ENCODE measurements around the gene TNS3. TPM values are rescaled to one million over a fixed set of nuclear protein-coding genes. Genes with fewer than 3 reads are reported as not detected.

TNS3 gene
- polyA plus RNA-seq, 3 donors = 5.2 to 30.3 (median 7.9) TPM

DNA sequence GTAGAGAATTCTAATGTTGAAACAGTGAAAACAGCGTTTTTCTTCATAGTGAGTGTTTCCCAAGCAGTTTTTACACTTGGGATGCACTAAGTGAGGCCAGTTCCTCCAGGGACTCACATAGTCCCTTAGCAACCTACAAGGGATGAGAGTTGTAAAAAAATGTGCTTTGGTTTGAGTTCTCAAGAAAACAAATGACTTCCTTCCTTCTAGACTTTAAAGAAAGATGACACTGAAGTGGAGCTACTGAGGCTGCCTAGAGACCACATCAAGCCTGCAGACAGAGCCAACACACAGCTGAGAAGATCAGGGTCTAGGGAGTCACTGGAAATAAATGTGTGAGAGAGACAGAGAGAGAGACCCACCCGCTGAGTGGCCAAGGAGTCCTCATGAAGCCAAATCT is 264.4 kb downstream of the TNS3 start:
- H3K27ac Mint-ChIP-seq = peak overlapping the region in 2 of 7 donors; percentile 6 to 16
- peak overlapping the region in 1 of 2 donors; percentile 36 for H3K27ac ChIP-seq (ENCODE audit: low read depth in 1 of 2, low read length in 2 of 2)
- H3K36me3 Mint-ChIP-seq = peaks cover 71 to 90% of the 10 kb centered on the region in 2 donors
- WGBS (ENCODE audit: insufficient coverage) = 83% methylated on average over 1 of the region's 2 CpGs
- H3K4me3 Mint-ChIP-seq = no peak overlapping the region
- H3K36me3 ChIP-seq (replicated peaks in 1 of 2; ENCODE audit: control insufficient read depth in 1 of 2, insufficient read depth in 2 of 2, low read length in 2 of 2) = peaks cover 65 to 94% of the 10 kb centered on the region in 2 donors
- intact Hi-C loops (cut with micrococcal nuclease) = no loop called here
- H3K9me3 Mint-ChIP-seq = peaks cover 0 to 5% (median 0%) of the 10 kb centered on the region in 7 donors
- no peak overlapping the region for H3K9ac ChIP-seq (ENCODE audit: insufficient read depth, low read length, poor library complexity, severe bottlenecking)
- no peak overlapping the region for H3K4me2 ChIP-seq (replicated peaks; ENCODE audit: extremely low read depth, low read length, poor library complexity, severe bottlenecking)
- H3K9me3 ChIP-seq (replicated peaks in 1 of 2; ENCODE audit: control insufficient read depth in 1 of 2, insufficient read depth in 1 of 2, low read length in 2 of 2) = peaks cover 0 to 3% of the 10 kb centered on the region in 2 donors
- H3K27me3 ChIP-seq (ENCODE audit: control insufficient read depth in 2 of 2, insufficient read depth in 2 of 2, low read length in 2 of 2) = no peaks in the 10 kb centered on the region
- no peak overlapping the region for H2AFZ ChIP-seq (ENCODE audit: insufficient read depth, low read depth, low read length, poor library complexity, severe bottlenecking)
- no peaks in the 10 kb centered on the region for H3K79me2 ChIP-seq (ENCODE audit: insufficient read depth, low read length)
- DNase-seq = no peak
- TF ChIP-seq, protein P1, sequence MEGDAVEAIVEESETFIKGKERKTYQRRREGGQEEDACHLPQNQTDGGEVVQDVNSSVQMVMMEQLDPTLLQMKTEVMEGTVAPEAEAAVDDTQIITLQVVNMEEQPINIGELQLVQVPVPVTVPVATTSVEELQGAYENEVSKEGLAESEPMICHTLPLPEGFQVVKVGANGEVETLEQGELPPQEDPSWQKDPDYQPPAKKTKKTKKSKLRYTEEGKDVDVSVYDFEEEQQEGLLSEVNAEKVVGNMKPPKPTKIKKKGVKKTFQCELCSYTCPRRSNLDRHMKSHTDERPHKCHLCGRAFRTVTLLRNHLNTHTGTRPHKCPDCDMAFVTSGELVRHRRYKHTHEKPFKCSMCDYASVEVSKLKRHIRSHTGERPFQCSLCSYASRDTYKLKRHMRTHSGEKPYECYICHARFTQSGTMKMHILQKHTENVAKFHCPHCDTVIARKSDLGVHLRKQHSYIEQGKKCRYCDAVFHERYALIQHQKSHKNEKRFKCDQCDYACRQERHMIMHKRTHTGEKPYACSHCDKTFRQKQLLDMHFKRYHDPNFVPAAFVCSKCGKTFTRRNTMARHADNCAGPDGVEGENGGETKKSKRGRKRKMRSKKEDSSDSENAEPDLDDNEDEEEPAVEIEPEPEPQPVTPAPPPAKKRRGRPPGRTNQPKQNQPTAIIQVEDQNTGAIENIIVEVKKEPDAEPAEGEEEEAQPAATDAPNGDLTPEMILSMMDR (IDR thresholded peaks at IDR 0.05) = no peak
- H3K27me3 Mint-ChIP-seq (ENCODE audit: low read depth in 3 of 3) = no peaks in the 10 kb centered on the region
- H3K4me3 ChIP-seq (replicated peaks in 1 of 3; ENCODE audit: low read depth in 2 of 3, low read length in 3 of 3) = no peak overlapping the region
- H4K20me1 ChIP-seq (ENCODE audit: insufficient read depth, low read length) = peaks cover 13% of the 10 kb centered on the region
- no peaks in the 10 kb centered on the region for H3K4me1 ChIP-seq (ENCODE audit: control insufficient read depth in 1 of 2, insufficient read depth in 2 of 2, low read length in 2 of 2)
- no peaks in the 10 kb centered on the region for H3K4me1 Mint-ChIP-seq

DNA sequence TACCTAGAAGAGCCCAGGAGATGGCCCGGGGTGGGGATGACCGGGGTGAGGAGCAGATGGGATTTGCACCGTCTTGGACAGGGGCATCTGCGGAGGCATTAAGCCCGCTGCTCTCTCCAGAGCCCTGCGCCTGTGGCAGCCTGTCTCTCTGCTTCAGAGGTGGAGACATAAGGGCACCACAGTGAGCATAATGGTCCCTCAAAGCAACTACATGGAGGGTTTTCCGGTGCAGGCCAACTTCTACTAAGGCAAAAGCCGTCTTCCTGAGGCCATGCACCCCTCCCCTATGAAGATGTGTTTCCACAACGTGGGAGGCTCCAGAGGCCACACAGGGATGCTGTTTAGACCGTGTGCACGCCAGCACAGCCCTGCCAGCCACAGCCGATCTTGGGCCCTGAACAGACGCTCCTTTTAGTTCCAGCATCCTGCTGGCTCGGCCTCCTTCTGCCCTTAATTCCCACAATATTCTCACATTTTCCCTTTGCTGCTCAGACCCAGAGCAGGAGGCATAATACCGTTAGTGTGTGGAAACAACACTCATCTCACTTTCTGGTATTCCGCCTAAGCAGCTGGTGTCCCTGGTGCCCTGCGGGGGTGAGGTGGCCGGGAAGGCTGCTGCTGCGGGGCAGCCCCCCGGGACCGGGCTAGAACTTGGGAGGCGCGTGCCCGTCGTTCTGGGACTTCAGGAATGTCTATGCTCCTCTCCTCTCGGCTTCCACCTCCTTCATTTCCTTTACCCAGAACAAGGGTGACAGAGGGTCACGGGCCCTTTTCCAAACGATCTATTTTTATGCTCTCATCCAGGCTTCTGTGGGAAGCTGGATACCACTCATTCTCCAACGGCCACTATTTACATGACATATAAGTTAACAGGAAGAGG is 266.9 kb downstream of the TNS3 start:
- DNase-seq = no peak
- Histone ChIP-seq H3K4me3 (replicated peaks in 1 of 3; ENCODE audit: low read depth in 2 of 3, low read length in 3 of 3) (no peak overlapping the region), H2AFZ (ENCODE audit: insufficient read depth, low read depth, low read length, poor library complexity, severe bottlenecking) (no peak overlapping the region), H3K9me3 (replicated peaks in 1 of 2; ENCODE audit: control insufficient read depth in 1 of 2, insufficient read depth in 1 of 2, low read length in 2 of 2) (peaks cover 3% of the 10 kb centered on the region in 2 donors), H3K27ac (ENCODE audit: low read depth in 1 of 2, low read length in 2 of 2) (no peak overlapping the region), H3K79me2 (ENCODE audit: insufficient read depth, low read length) (no peaks in the 10 kb centered on the region), H4K20me1 (ENCODE audit: insufficient read depth, low read length) (peaks cover 13% of the 10 kb centered on the region), H3K9ac (ENCODE audit: insufficient read depth, low read length, poor library complexity, severe bottlenecking) (no peak overlapping the region), H3K36me3 (replicated peaks in 1 of 2; ENCODE audit: control insufficient read depth in 1 of 2, insufficient read depth in 2 of 2, low read length in 2 of 2) (peaks cover 46 to 90% of the 10 kb centered on the region in 2 donors), H3K4me1 (ENCODE audit: control insufficient read depth in 1 of 2, insufficient read depth in 2 of 2, low read length in 2 of 2) (no peaks in the 10 kb centered on the region), H3K27me3 (ENCODE audit: control insufficient read depth in 2 of 2, insufficient read depth in 2 of 2, low read length in 2 of 2) (no peaks in the 10 kb centered on the region), H3K4me2 (replicated peaks; ENCODE audit: extremely low read depth, low read length, poor library complexity, severe bottlenecking) (no peak overlapping the region)
- intact Hi-C loops (cut with micrococcal nuclease) = no loop called here
- Mint-ChIP-seq H3K4me1 (no peaks in the 10 kb centered on the region), H3K9me3 (peaks cover 0 to 10% (median 5%) of the 10 kb centered on the region in 7 donors), H3K36me3 (peaks cover 65 to 93% of the 10 kb centered on the region in 2 donors), H3K27me3 (ENCODE audit: low read depth in 3 of 3) (no peaks in the 10 kb centered on the region), H3K4me3 (no peak overlapping the region), H3K27ac (peak overlapping the region in 2 of 7 donors; percentile 35 to 60)
- TF ChIP-seq, protein P1 (IDR thresholded peaks at IDR 0.05) = no peak
- WGBS (ENCODE audit: insufficient coverage) = 91% methylated on average over 20 of the region's 29 CpGs

All from CD14-positive monocyte (primary cell).